ENCODE results near the gene IMMP2L.

DNA sequence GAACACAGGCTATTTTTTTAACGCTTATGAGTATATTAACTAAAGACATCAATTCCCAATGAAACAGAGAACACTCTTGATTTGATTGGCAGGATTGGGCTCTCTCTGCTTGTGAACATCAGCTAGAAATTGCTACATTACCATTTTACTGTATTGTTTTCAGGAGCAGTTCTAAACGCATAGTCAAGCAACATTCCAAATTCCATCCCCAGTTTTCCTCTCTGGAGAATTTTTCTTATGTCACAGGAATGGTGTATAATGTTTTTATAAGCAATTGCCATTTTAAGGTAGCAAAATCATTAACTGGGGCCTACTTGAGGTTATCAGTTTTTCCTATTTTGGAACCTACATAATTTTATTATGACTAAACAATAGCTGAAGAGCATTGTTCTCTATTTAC is 748.3 kb downstream of the IMMP2L start:
- TF ChIP-seq, protein P1, sequence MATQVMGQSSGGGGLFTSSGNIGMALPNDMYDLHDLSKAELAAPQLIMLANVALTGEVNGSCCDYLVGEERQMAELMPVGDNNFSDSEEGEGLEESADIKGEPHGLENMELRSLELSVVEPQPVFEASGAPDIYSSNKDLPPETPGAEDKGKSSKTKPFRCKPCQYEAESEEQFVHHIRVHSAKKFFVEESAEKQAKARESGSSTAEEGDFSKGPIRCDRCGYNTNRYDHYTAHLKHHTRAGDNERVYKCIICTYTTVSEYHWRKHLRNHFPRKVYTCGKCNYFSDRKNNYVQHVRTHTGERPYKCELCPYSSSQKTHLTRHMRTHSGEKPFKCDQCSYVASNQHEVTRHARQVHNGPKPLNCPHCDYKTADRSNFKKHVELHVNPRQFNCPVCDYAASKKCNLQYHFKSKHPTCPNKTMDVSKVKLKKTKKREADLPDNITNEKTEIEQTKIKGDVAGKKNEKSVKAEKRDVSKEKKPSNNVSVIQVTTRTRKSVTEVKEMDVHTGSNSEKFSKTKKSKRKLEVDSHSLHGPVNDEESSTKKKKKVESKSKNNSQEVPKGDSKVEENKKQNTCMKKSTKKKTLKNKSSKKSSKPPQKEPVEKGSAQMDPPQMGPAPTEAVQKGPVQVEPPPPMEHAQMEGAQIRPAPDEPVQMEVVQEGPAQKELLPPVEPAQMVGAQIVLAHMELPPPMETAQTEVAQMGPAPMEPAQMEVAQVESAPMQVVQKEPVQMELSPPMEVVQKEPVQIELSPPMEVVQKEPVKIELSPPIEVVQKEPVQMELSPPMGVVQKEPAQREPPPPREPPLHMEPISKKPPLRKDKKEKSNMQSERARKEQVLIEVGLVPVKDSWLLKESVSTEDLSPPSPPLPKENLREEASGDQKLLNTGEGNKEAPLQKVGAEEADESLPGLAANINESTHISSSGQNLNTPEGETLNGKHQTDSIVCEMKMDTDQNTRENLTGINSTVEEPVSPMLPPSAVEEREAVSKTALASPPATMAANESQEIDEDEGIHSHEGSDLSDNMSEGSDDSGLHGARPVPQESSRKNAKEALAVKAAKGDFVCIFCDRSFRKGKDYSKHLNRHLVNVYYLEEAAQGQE (IDR thresholded peaks at IDR 0.05; ENCODE audit: insufficient read depth in 1 of 2, low read depth in 2 of 2, low read length in 2 of 2) = no peak
- no peak for TF ChIP-seq POLR2AphosphoS5 (IDR thresholded peaks at IDR 0.05; ENCODE audit: low read depth, low read length)
- no peak for TF ChIP-seq TAF1 (IDR thresholded peaks at IDR 0.05; ENCODE audit: borderline replicate concordance, insufficient read depth, low read length)
